Dermis blood vessel endothelial cell (primary cell): ENCODE measurements around the gene RALGPS1. TPM values are rescaled to one million over a fixed set of nuclear protein-coding genes. Genes with fewer than 3 reads are reported as not detected.

Source experiments
- DNase-seq: peaks from one replicate; pipeline ENCODE4 v3.0.0; 2010
- total RNA-seq: library from RNA; depleted of rRNA; stranded (reverse); fragments of >200 nt; gene quantifications from 2 replicates; pipeline ENCODE4 v1.2.3, GENCODE V29; 2014

The RALGPS1 gene
- total RNA-seq = 3.1 and 3.3 TPM in 2 replicates

GRCh38 chr9:126914458-126915280 lies at the start of gene RALGPS1:
RALGPS1 (plus strand) TSS chr9:126914782; CDS start chr9:126962290, 47,508 bp downstream.
- peak; percentile 94 for DNase-seq

GRCh38 chr9:126869368-126869767 lies 45.2 kb upstream of the RALGPS1 start:
- DNase-seq = no peak

- DNase-seq = no peak
Observed at GRCh38 chr9:126872516-126872915, 42.1 kb upstream of the RALGPS1 start.

- no peak for DNase-seq
Observed at GRCh38 chr9:126874546-126875314, 39.9 kb upstream of the RALGPS1 start.

GRCh38 chr9:126875756-126876510 lies 38.6 kb upstream of the RALGPS1 start:
- no peak for DNase-seq

GRCh38 chr9:126876531-126876930 lies 38.1 kb upstream of the RALGPS1 start:
- DNase-seq = no peak

- no peak for DNase-seq
Observed at GRCh38 chr9:126877418-126877817, 37.2 kb upstream of the RALGPS1 start.

- DNase-seq = no peak
Observed at GRCh38 chr9:126879288-126879687, 35.3 kb upstream of the RALGPS1 start.

- DNase-seq = no peak
Observed at GRCh38 chr9:126880226-126880946, 34.2 kb upstream of the RALGPS1 start.

GRCh38 chr9:126880947-126881332 lies 33.6 kb upstream of the RALGPS1 start:
- DNase-seq = no peak

- DNase-seq = no peak
Observed at GRCh38 chr9:126882746-126883145, 31.8 kb upstream of the RALGPS1 start.

GRCh38 chr9:126883636-126884035 lies 30.9 kb upstream of the RALGPS1 start:
- no peak for DNase-seq

- DNase-seq = peak; percentile 84
Observed at GRCh38 chr9:126885131-126885641, 29.4 kb upstream of the RALGPS1 start.

GRCh38 chr9:126886034-126886822 lies 28.4 kb upstream of the RALGPS1 start:
- DNase-seq = no peak

- DNase-seq = no peak
Observed at GRCh38 chr9:126886897-126887296, 27.7 kb upstream of the RALGPS1 start.

GRCh38 chr9:126891676-126892075 lies 22.9 kb upstream of the RALGPS1 start:
- no peak for DNase-seq

GRCh38 chr9:126893079-126893478 lies 21.5 kb upstream of the RALGPS1 start:
- DNase-seq = no peak

- no peak for DNase-seq
Observed at GRCh38 chr9:126894052-126894603, 20.5 kb upstream of the RALGPS1 start.

- no peak for DNase-seq
Observed at GRCh38 chr9:126902210-126902609, 12.4 kb upstream of the RALGPS1 start.

- DNase-seq = no peak
Observed at GRCh38 chr9:126904586-126904985, 10.0 kb upstream of the RALGPS1 start.

GRCh38 chr9:126906091-126906490 lies 8.5 kb upstream of the RALGPS1 start:
- DNase-seq = no peak
